ENCODE measurements around the gene DNAH12.

DNAH12 gene

DNA sequence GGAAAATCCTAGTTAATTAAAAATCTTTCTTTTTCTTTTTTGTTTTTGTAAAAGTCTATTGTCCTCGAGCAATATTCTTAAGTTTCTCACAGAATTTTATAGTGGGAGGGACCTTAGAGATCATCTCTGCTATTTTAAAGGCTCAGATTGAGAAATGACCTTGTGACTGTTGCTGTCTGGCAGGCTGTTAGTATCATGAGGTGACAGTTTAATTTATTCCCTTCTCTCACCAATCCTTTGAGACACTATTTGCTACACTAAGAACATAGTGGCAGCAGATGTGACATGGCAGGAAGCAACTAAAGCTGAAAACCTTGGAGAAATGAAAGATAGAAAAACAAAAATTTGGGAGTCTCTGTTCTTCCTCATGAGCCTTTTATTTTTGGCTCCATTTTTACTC, 291.7 kb downstream of the DNAH12 start:
- no peak overlapping the region for H3K27ac ChIP-seq
- no peak for TF ChIP-seq ZFX (IDR thresholded peaks at IDR 0.05; ENCODE audit: borderline replicate concordance)
- TF ChIP-seq, protein P1, sequence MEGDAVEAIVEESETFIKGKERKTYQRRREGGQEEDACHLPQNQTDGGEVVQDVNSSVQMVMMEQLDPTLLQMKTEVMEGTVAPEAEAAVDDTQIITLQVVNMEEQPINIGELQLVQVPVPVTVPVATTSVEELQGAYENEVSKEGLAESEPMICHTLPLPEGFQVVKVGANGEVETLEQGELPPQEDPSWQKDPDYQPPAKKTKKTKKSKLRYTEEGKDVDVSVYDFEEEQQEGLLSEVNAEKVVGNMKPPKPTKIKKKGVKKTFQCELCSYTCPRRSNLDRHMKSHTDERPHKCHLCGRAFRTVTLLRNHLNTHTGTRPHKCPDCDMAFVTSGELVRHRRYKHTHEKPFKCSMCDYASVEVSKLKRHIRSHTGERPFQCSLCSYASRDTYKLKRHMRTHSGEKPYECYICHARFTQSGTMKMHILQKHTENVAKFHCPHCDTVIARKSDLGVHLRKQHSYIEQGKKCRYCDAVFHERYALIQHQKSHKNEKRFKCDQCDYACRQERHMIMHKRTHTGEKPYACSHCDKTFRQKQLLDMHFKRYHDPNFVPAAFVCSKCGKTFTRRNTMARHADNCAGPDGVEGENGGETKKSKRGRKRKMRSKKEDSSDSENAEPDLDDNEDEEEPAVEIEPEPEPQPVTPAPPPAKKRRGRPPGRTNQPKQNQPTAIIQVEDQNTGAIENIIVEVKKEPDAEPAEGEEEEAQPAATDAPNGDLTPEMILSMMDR (IDR thresholded peaks at IDR 0.05) = no peak

DNA sequence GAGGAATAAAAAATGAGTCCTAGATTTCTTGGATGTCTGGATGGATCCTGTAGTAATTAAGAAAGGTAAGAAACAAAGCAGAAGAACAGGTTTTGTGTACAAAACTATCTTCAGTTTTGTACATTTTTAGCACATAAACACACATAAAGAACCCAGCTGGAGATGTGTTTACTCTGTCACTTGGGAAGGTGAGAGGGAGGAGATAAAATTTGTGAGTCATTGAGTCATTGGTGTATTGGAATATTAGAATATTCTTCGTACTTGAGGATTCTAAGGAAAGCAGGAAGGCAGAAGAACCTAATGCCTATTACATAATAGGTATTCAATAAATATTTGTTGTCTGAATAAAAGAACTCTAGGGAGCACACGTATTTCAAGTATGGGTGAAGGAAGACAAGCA, 299.2 kb downstream of the DNAH12 start:
- H3K27ac ChIP-seq = no peak overlapping the region
- TF ChIP-seq, protein P1 (IDR thresholded peaks at IDR 0.05) = no peak
- TF ChIP-seq ZFX (IDR thresholded peaks at IDR 0.05; ENCODE audit: borderline replicate concordance) = no peak

All from 22Rv1 (cell line).